ENCODE results near the gene RIT2.

Gene RIT2

GRCh38 chr18:43115076-43115921 lies at the start of gene RIT2:
Gene RIT2, minus strand, starts transcription at chr18:43115685.
- Histone ChIP-seq H3K4me3 (no peak within 1 kb of the TSS), H3K27ac (no peak within 1 kb of the TSS)

GRCh38 chr18:43161528-43161927 lies 46.0 kb upstream of the RIT2 start:
- Histone ChIP-seq H3K4me3 (no peak overlapping the region), H3K27ac (no peak overlapping the region)

DNA sequence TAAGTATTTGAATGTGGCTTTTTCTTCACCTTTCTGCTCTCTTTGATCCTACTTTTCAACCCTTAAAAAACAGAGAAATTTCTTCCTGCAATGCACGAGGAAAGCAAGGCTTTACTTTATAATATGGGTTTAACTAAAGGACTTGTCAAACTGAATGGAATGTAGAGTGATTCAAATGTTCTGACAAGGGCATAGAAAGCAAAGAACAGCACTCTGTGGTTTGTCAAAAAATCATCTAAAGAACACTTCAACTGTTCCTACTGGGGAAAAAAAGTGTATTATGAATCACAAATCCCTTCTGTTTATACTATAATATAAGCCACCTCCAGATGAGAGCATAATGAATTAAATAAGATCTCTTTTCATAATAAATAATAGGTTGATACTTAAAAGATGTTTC lies 45.0 kb upstream of the RIT2 start:
- H3K4me3 ChIP-seq = no peak overlapping the region
- H3K27ac ChIP-seq = no peak overlapping the region

DNA sequence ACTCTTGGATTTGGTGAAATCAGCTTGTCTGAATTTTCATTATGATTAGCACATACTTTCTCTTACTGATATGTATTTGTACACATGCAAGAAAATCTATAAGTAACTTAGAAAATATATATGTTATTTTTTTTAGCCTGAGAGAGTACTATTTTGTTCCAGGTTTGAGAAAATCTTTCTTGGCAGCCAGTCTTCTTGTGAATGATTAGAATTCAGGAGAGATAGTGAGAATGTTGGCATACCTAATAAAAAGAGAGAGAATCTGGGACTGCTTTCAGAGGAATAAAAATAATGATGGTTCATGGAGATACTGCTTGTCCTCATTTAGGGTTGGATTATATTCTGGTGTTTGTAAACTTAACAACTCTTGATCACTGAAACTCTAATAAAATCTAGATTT lies 44.4 kb upstream of the RIT2 start:
- Histone ChIP-seq H3K4me3 (no peak overlapping the region), H3K27ac (no peak overlapping the region)

GRCh38 chr18:43159086-43159770 lies 43.7 kb upstream of the RIT2 start:
- Histone ChIP-seq H3K27ac (no peak overlapping the region), H3K4me3 (no peak overlapping the region)

- Histone ChIP-seq H3K27ac (no peak overlapping the region), H3K4me3 (no peak overlapping the region)
These were observed 42.9 kb upstream of the RIT2 start for GRCh38 chr18:43158381-43158780.

DNA sequence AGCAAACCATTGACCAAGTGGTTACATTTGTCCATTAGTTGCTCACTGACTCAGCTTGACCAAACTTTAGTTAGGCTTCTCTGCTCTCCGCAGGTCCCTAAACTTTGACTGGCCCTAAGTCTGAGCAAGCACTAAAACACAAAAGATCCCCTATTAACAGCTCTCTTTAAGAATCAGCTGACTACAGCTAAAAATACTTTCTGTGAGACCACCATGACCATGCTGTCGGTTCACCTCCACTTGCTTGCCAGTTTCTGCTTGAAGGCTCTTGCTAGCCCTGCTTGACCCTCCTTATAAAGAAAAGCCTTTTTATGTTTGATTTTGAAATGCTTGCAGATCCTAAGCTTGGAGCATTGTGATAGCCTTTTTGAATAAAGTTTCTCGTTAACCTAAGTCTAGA lies 40.4 kb upstream of the RIT2 start:
- no peak overlapping the region for H3K27ac ChIP-seq
- H3K4me3 ChIP-seq = no peak overlapping the region

- Histone ChIP-seq H3K4me3 (no peak overlapping the region), H3K27ac (no peak overlapping the region)
These were observed 32.7 kb upstream of the RIT2 start for GRCh38 chr18:43148231-43148630.

- Histone ChIP-seq H3K4me3 (no peak overlapping the region), H3K27ac (no peak overlapping the region)
These were observed 25.7 kb upstream of the RIT2 start for GRCh38 chr18:43141208-43141607.

- Histone ChIP-seq H3K4me3 (no peak overlapping the region), H3K27ac (no peak overlapping the region)
These were observed 23.9 kb upstream of the RIT2 start for GRCh38 chr18:43139288-43139946.

- H3K4me3 ChIP-seq = no peak overlapping the region
These were observed 19.4 kb upstream of the RIT2 start for GRCh38 chr18:43134876-43135275.

GRCh38 chr18:43130716-43131260 lies 15.3 kb upstream of the RIT2 start:
- no peak overlapping the region for H3K4me3 ChIP-seq
- no peak overlapping the region for H3K27ac ChIP-seq

More at GRCh38 chr18:43134876-43135275, 19.4 kb upstream of the RIT2 start:
- no peak overlapping the region for H3K27ac ChIP-seq

- H3K4me3 ChIP-seq = no peak overlapping the region
- H3K27ac ChIP-seq = no peak overlapping the region
These were observed 14.6 kb upstream of the RIT2 start for GRCh38 chr18:43129946-43130524.

DNA sequence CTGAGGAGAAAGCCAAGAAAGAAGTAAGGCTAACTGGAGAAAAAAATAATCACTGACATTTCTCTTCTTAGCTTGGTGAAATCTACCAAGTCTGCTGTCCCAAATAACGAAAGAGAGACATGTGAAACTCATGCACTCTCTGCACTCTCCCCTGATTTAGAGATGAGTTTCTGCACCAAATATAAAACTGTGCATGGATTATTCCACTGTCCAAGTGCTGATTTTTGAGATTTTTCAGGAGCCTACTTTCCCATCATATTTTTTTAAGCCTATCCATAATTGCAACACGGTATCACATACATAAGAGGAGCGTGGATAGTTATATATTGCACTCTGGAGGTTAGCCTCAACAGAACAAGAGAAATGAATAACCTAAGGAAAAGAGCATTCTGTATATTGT lies 10.0 kb upstream of the RIT2 start:
- no peak overlapping the region for H3K27ac ChIP-seq
- H3K4me3 ChIP-seq = no peak overlapping the region

DNA sequence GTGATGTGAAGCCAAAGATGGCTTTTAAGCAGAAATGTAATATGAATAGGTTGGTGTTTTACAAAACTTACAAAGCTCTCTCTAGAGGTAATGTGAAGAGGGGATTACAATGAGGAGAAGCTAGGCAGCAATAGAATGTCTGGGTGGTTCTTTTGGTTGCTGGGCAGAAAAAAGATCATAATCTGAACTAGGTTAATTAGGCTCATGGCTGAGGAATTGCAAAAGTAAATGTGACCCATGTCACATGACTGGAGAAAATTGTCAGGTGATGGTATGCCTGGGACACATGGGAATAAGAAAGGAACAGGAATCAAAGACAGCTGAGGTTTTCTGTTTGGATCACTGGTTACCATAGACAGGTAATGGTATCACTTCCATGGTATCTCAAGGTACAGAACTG lies 7.5 kb upstream of the RIT2 start:
- Histone ChIP-seq H3K27ac (no peak overlapping the region), H3K4me3 (no peak overlapping the region)

- Histone ChIP-seq H3K4me3 (no peak overlapping the region), H3K27ac (no peak overlapping the region)
These were observed 1.3 kb upstream of the RIT2 start for GRCh38 chr18:43116699-43117294.

DNA sequence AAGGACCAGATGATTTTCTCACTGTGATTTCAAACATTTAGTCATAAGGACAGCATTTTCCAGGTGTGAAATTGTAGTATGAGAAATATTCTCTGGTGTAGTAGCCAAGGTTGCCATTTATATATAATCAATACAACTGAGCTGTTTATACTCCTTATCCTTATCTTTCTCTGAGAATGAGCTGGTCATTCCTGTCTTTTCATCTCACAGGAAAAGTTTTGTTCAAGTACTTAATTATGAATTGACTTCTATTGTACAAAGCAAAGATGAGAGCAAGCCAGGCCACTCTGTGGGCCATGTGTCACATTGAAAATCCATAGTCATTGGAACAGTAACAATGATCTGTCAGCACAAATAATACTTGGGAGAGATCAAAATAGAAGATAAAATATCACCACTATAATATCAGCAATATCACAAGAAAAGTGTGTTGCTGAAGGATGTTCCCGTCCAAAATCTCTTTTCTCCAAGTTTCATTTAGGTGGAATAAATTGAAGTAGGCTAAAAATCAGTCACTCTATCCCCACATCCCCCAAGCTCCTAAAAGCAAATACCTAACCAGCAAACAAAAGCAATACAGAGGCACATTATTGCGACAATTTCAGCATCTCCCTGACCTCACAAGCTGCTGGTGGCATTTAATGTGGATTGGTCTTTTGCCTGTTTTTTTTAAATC lies 2.1 kb downstream of the RIT2 start:
- H3K4me3 ChIP-seq = no peak overlapping the region
- no peak overlapping the region for H3K27ac ChIP-seq

DNA sequence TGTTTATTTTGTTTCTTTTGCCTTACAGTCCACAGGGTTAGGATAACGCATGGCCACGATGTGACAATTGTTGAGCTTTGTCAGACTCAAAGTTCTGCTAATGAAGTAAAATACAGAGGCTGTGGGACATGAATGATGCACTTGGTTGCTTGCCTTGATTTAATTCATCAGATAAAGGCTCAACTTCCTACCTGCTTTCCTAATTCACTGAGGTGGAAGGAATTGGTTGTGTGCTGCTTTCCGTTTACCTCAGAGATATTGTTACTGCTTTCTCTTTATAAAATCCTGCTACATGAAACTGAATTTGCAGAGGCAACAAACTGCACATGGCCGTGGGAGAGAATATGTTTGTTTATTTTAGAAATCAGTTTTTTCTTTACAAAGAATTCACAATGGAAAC lies 6.6 kb downstream of the RIT2 start:
- Histone ChIP-seq H3K27ac (no peak overlapping the region), H3K4me3 (no peak overlapping the region)

GRCh38 chr18:43108469-43108868 lies 7.0 kb downstream of the RIT2 start:
- no peak overlapping the region for H3K4me3 ChIP-seq

More at GRCh38 chr18:43108469-43108868, 7.0 kb downstream of the RIT2 start:
- H3K27ac ChIP-seq = no peak overlapping the region
